Measurements from ENCODE around the gene PRDX3.

- TF ChIP-seq CTCF (conservative IDR thresholded peaks at IDR 0.05; ENCODE audit: low read depth, low read length) = no peak
- no peak for TF ChIP-seq EZH2 (IDR thresholded peaks at IDR 0.05; ENCODE audit: borderline replicate concordance, low read depth, low read length, poor library complexity, severe bottlenecking)
Measured at GRCh38 chr10:119165171-119166117, 13.2 kb downstream of the PRDX3 start, which contains the start of gene SFXN4.

All from A673 (cell line).